GM19372 (cell line): ENCODE measurements around the gene TDRD12.
A peak's percentile ranks its signal among the peaks of the same experiment; 100 is the strongest.
"Not testable (repeated sequence)": the region's sequence is repeated elsewhere in the genome, so short reads cannot be mapped to it uniquely, and the experiment has no call there.

ENCODE experiments used
- ATAC-seq: cut with Tn5 transposase; IDR thresholded peaks from one replicate; pipeline ENCODE4 v1.9.1; 2021; ENCODE audit warnings: mild to moderate bottlenecking, low read depth, moderate library complexity; ENCODE audit not compliant: unreplicated experiment

TDRD12 gene

GRCh38 chr19:32744555-32745325 lies 25.2 kb downstream of the TDRD12 start:
- ATAC-seq = no peak

GRCh38 chr19:32745594-32746251 lies 26.2 kb downstream of the TDRD12 start:
- ATAC-seq = not testable (repeated sequence)

- peak; percentile 48 for ATAC-seq
Observed at GRCh38 chr19:32746631-32747196, 27.1 kb downstream of the TDRD12 start.

GRCh38 chr19:32748497-32748896 lies 28.9 kb downstream of the TDRD12 start:
- ATAC-seq = no peak

- ATAC-seq = no peak
Observed at GRCh38 chr19:32748948-32749347, 29.4 kb downstream of the TDRD12 start.

- no peak for ATAC-seq
Observed at GRCh38 chr19:32749361-32749760, 29.8 kb downstream of the TDRD12 start.

- ATAC-seq = no peak
Observed at GRCh38 chr19:32750441-32751055, 31.0 kb downstream of the TDRD12 start.

- no peak for ATAC-seq
Observed at GRCh38 chr19:32751066-32751465, 31.5 kb downstream of the TDRD12 start.

GRCh38 chr19:32757189-32757588 lies 37.6 kb downstream of the TDRD12 start:
- ATAC-seq = no peak

GRCh38 chr19:32765365-32765764 lies 45.8 kb downstream of the TDRD12 start:
- not testable (repeated sequence) for ATAC-seq

GRCh38 chr19:32767951-32768679 lies 48.5 kb downstream of the TDRD12 start:
- ATAC-seq = no peak

GRCh38 chr19:32771596-32771995 lies 52.0 kb downstream of the TDRD12 start:
- ATAC-seq = no peak

- ATAC-seq = no peak
Observed at GRCh38 chr19:32773126-32773525, 53.6 kb downstream of the TDRD12 start.

GRCh38 chr19:32779082-32779481 lies 59.5 kb downstream of the TDRD12 start:
- ATAC-seq = no peak

- ATAC-seq = no peak
Observed at GRCh38 chr19:32781280-32781679, 61.7 kb downstream of the TDRD12 start.

GRCh38 chr19:32782089-32782488 lies 62.5 kb downstream of the TDRD12 start:
- not testable (repeated sequence) for ATAC-seq

- ATAC-seq = not testable (repeated sequence)
Observed at GRCh38 chr19:32787161-32787813, 67.7 kb downstream of the TDRD12 start.

GRCh38 chr19:32787895-32788294 lies 68.3 kb downstream of the TDRD12 start:
- ATAC-seq = not testable (repeated sequence)

- no peak for ATAC-seq
Observed at GRCh38 chr19:32789429-32789828, 69.9 kb downstream of the TDRD12 start.

GRCh38 chr19:32798201-32798600 lies 78.6 kb downstream of the TDRD12 start:
- ATAC-seq = no peak
